GM18511 (cell line): ENCODE data around the gene NPSR1.
A peak's percentile ranks its signal among the peaks of the same experiment; 100 is the strongest.

ENCODE experiments used
- ATAC-seq: cut with Tn5 transposase; IDR thresholded peaks from one replicate; pipeline ENCODE4 v1.9.1; 2021; ENCODE audit warnings: mild to moderate bottlenecking, moderate library complexity; ENCODE audit not compliant: unreplicated experiment

NPSR1 gene

GRCh38 chr7:34720289-34720688, 62.3 kb downstream of the NPSR1 start:
- ATAC-seq, result no peak

GRCh38 chr7:34723338-34723737, 65.3 kb downstream of the NPSR1 start:
- no peak for ATAC-seq

- no peak for ATAC-seq
Observed at GRCh38 chr7:34723866-34724490, 66.0 kb downstream of the NPSR1 start.

GRCh38 chr7:34726221-34726620, 68.2 kb downstream of the NPSR1 start:
- ATAC-seq, result no peak

GRCh38 chr7:34727464-34727995, 69.5 kb downstream of the NPSR1 start:
- ATAC-seq, result peak; percentile 42

- no peak for ATAC-seq
Observed at GRCh38 chr7:34728156-34728555, 70.1 kb downstream of the NPSR1 start.

GRCh38 chr7:34734771-34735170, 76.8 kb downstream of the NPSR1 start:
- ATAC-seq, result no peak

- no peak for ATAC-seq
Observed at GRCh38 chr7:34735526-34735925, 77.5 kb downstream of the NPSR1 start.

- no peak for ATAC-seq
Observed at GRCh38 chr7:34739651-34740300, 81.8 kb downstream of the NPSR1 start.

GRCh38 chr7:34740840-34741239, 82.8 kb downstream of the NPSR1 start:
- no peak for ATAC-seq

GRCh38 chr7:34747176-34747781, 89.3 kb downstream of the NPSR1 start:
- peak; percentile 51 for ATAC-seq

- peak; percentile 44 for ATAC-seq
Observed at GRCh38 chr7:34747867-34748727, 90.1 kb downstream of the NPSR1 start.

- ATAC-seq, result no peak
Observed at GRCh38 chr7:34748728-34749089, 90.7 kb downstream of the NPSR1 start.

- no peak for ATAC-seq
Observed at GRCh38 chr7:34749446-34749845, 91.4 kb downstream of the NPSR1 start.

- no peak for ATAC-seq
Observed at GRCh38 chr7:34750209-34750608, 92.2 kb downstream of the NPSR1 start.

GRCh38 chr7:34750636-34751035, 92.6 kb downstream of the NPSR1 start:
- no peak for ATAC-seq

GRCh38 chr7:34751725-34752643, 94.0 kb downstream of the NPSR1 start:
- ATAC-seq, result peak; percentile 40

GRCh38 chr7:34752929-34753328, 94.9 kb downstream of the NPSR1 start:
- ATAC-seq, result peak; percentile 43

GRCh38 chr7:34755008-34755407, 97.0 kb downstream of the NPSR1 start:
- peak; percentile 48 for ATAC-seq

GRCh38 chr7:34756025-34756437, 98.0 kb downstream of the NPSR1 start:
- ATAC-seq, result peak; percentile 29
